Suprapubic skin (tissue), 4 donors: Measurements from ENCODE around the gene CCDC197. TPM values are rescaled to one million over a fixed set of nuclear protein-coding genes. Genes with fewer than 3 reads are reported as not detected.

Source experiments
- DNase-seq, 2 donors: peaks; one replicate each; pipeline ENCODE4 v3.0.0-alpha.2; 2019; ENCODE audit warnings: low spot score in 2 of 2
- H3K27ac ChIP-seq: fragments of 200-600 bp; sonication (generic); one replicate; pipeline ENCODE4 v1.5.1; 2019
- H3K27me3 ChIP-seq: fragments of 200-600 bp; sonication (generic); one replicate; pipeline ENCODE4 v1.5.1; 2019
- H3K36me3 ChIP-seq: fragments of 200-600 bp; sonication (generic); one replicate; pipeline ENCODE4 v1.5.1; 2019
- H3K4me1 ChIP-seq: fragments of 200-600 bp; sonication (generic); one replicate; pipeline ENCODE4 v1.5.1; 2019
- H3K4me3 ChIP-seq: fragments of 200-600 bp; sonication (generic); one replicate; pipeline ENCODE4 v1.5.1; 2019; ENCODE audit warnings: mild to moderate bottlenecking
- H3K9me3 ChIP-seq: fragments of 200-600 bp; sonication (generic); one replicate; pipeline ENCODE4 v1.5.1; 2019
- EP300 ChIP-seq: sonication (generic); formaldehyde crosslinking; IDR thresholded peaks from one replicate; pipeline ENCODE4 v1.6.1; 2017; ENCODE audit warnings: antibody characterized with exemption
- POLR2A ChIP-seq, 2 donors: fragments of 450-650 bp; IDR thresholded peaks; one replicate each; pipeline ENCODE4 v1.6.1; 2017; ENCODE audit warnings: antibody characterized with exemption in 2 of 2, mild to moderate bottlenecking in 2 of 2, moderate library complexity in 2 of 2
- POLR2AphosphoS5 ChIP-seq, 3 donors: sonication (generic); formaldehyde crosslinking; IDR thresholded peaks; one replicate each; pipeline ENCODE4 v1.6.1; 2017; ENCODE audit warnings: antibody characterized with exemption in 3 of 3
- WGBS: methylation state at CpG from one replicate; pipeline ENCODE4 v1.1.5; 2018; 5-methylcytosine and 5-hydroxymethylcytosine counted together
- total RNA-seq, 4 donors: library from RNA; depleted of rRNA; stranded (reverse); fragments of >200 nt; gene quantifications; one replicate each; pipeline ENCODE4 v1.1.0, GENCODE V29; 2016
- TF ChIP-seq, protein P1 (sequence below), 2 donors: fragments of 200-600 bp in 1 of 2; fragments of 450-650 bp in 1 of 2; sonication (generic) in 1 of 2; IDR thresholded peaks; one replicate each; pipeline ENCODE4 v1.5.1; 2016 to 2019; ENCODE audit warnings: antibody characterized with exemption in 2 of 2, mild to moderate bottlenecking in 1 of 2, moderate library complexity in 1 of 2

The CCDC197 gene
- total RNA-seq, 4 donors from 2014 or later, result not detected

DNA sequence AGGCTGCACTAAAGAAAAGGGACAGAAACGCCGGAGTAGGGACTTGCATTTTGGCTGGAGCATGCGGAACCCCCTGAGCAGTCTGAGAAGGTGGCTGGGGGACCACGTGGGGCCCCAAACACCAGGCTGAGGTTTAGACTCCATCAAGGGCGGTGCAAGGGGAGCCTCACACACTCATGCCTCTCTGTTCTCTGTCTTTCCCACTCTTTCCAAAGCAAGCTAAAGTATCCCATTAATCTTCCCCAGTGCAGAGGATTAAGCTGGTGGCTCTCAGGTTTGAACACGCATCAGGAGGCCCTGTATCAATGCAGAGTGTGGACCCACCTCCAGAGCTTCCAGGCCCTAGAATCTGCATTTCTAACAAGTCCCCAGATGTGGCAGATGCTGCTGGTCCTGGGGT, 13.5 kb downstream of the CCDC197 start:
- Histone ChIP-seq H3K27ac (no peak overlapping the region), H3K4me1 (no peaks in the 10 kb centered on the region), H3K36me3 (no peaks in the 10 kb centered on the region), H3K9me3 (no peaks in the 10 kb centered on the region), H3K27me3 (peaks cover 6% of the 10 kb centered on the region), H3K4me3 (no peak overlapping the region)
- no peak for DNase-seq
- TF ChIP-seq, protein P1, sequence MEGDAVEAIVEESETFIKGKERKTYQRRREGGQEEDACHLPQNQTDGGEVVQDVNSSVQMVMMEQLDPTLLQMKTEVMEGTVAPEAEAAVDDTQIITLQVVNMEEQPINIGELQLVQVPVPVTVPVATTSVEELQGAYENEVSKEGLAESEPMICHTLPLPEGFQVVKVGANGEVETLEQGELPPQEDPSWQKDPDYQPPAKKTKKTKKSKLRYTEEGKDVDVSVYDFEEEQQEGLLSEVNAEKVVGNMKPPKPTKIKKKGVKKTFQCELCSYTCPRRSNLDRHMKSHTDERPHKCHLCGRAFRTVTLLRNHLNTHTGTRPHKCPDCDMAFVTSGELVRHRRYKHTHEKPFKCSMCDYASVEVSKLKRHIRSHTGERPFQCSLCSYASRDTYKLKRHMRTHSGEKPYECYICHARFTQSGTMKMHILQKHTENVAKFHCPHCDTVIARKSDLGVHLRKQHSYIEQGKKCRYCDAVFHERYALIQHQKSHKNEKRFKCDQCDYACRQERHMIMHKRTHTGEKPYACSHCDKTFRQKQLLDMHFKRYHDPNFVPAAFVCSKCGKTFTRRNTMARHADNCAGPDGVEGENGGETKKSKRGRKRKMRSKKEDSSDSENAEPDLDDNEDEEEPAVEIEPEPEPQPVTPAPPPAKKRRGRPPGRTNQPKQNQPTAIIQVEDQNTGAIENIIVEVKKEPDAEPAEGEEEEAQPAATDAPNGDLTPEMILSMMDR (IDR thresholded peaks at IDR 0.05), result no peak
- TF ChIP-seq POLR2AphosphoS5 (IDR thresholded peaks at IDR 0.05) (no peak), POLR2A (IDR thresholded peaks at IDR 0.05) (no peak), EP300 (no peak)
- WGBS, result 87% methylated on average over 6 of the region's 6 CpGs

GRCh38 chr14:94011795-94012194, 14.7 kb downstream of the CCDC197 start:
- TF ChIP-seq EP300 (no peak), POLR2AphosphoS5 (IDR thresholded peaks at IDR 0.05) (no peak)
- H3K4me3 ChIP-seq, result no peak overlapping the region
- H3K9me3 ChIP-seq, result no peaks in the 10 kb centered on the region
- H3K27ac ChIP-seq, result no peak overlapping the region
- H3K36me3 ChIP-seq, result no peaks in the 10 kb centered on the region
- no peak for DNase-seq
- 33% methylated on average over 2 of the region's 2 CpGs for WGBS
- H3K4me1 ChIP-seq, result no peaks in the 10 kb centered on the region
- H3K27me3 ChIP-seq, result peaks cover 3% of the 10 kb centered on the region

- TF ChIP-seq POLR2A (IDR thresholded peaks at IDR 0.05), result no peak
- TF ChIP-seq, protein P1 (IDR thresholded peaks at IDR 0.05), result no peak
- TF ChIP-seq POLR2AphosphoS5 (IDR thresholded peaks at IDR 0.05), result no peak
- TF ChIP-seq EP300, result no peak
- no peak overlapping the region for H3K27ac ChIP-seq
- H3K4me3 ChIP-seq, result no peak overlapping the region
- WGBS, result 69% methylated on average over 6 of the region's 6 CpGs
- H3K9me3 ChIP-seq, result no peaks in the 10 kb centered on the region
- no peak for DNase-seq
- no peaks in the 10 kb centered on the region for H3K36me3 ChIP-seq
- peaks cover 3% of the 10 kb centered on the region for H3K27me3 ChIP-seq
- no peaks in the 10 kb centered on the region for H3K4me1 ChIP-seq
Observed at GRCh38 chr14:94014382-94014781, 17.3 kb downstream of the CCDC197 start.

GRCh38 chr14:94015223-94015622, 18.1 kb downstream of the CCDC197 start:
- WGBS, result 78% methylated on average over 2 of the region's 2 CpGs
- no peak for DNase-seq

DNA sequence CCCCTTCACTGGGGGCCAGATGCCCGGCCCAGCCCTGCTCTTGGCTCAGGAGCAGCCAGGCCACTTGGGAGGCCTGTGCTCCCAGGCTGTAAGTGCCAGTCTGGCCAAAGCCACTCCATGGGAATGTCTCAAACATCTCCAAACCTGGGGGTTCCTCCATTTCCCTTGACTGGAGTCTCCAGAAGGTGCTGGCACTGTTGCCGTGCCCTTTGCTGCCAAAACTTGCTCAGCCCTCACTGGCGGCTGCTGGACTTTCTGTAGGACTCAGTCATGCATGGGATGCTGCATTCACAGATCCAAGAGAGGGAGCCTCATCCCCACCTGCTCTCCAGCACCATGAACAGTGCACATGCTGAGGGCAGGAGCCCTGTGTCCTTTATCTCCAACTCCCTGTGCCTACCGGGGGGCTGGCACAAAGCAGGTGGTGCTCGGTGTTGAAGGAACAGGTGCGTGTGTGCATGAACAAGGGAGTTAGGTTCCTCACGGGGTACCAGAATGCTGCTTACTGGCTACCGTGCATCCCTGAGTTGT, 19.4 kb downstream of the CCDC197 start:
- Histone ChIP-seq H3K27me3 (peaks cover 3% of the 10 kb centered on the region), H3K36me3 (no peaks in the 10 kb centered on the region), H3K27ac (no peak overlapping the region), H3K9me3 (no peaks in the 10 kb centered on the region), H3K4me3 (no peak overlapping the region), H3K4me1 (no peaks in the 10 kb centered on the region)
- DNase-seq, result no peak
- WGBS, result 79% methylated on average over 7 of the region's 8 CpGs
- no peak for TF ChIP-seq POLR2AphosphoS5 (IDR thresholded peaks at IDR 0.05)

More at GRCh38 chr14:94015223-94015622, 18.1 kb downstream of the CCDC197 start:
- Histone ChIP-seq H3K36me3 (no peaks in the 10 kb centered on the region), H3K4me1 (no peaks in the 10 kb centered on the region), H3K27ac (no peak overlapping the region), H3K4me3 (no peak overlapping the region), H3K27me3 (peaks cover 3% of the 10 kb centered on the region), H3K9me3 (no peaks in the 10 kb centered on the region)
- TF ChIP-seq, protein P1 (IDR thresholded peaks at IDR 0.05), result no peak
- TF ChIP-seq EP300 (no peak), POLR2AphosphoS5 (IDR thresholded peaks at IDR 0.05) (no peak), POLR2A (IDR thresholded peaks at IDR 0.05) (no peak)

DNA sequence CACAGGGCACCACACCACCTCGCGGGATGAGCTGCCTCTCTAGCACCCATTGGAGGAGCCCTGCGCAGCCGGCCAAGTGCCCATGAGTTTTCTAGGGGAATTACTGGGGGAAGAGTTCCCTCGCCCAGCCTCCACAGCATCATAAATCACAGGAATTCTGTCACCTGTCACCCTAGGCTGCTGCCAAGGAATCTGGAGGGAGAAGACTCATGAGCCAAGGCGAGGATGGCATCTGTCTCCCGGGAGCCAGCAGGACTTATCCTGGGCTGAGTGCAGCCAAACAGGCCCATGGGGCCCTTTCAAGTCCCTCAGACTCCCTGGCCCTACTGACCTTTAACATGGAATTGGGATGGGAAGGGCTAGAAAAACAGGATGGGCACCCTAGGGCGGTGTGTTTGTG, 21.2 kb downstream of the CCDC197 start:
- peaks cover 3% of the 10 kb centered on the region for H3K27me3 ChIP-seq
- H3K27ac ChIP-seq, result no peak overlapping the region
- H3K36me3 ChIP-seq, result no peaks in the 10 kb centered on the region
- WGBS, result 60% methylated on average over 7 of the region's 8 CpGs
- DNase-seq, result no peak
- TF ChIP-seq POLR2A (IDR thresholded peaks at IDR 0.05) (no peak), EP300 (no peak), POLR2AphosphoS5 (IDR thresholded peaks at IDR 0.05) (no peak)
- TF ChIP-seq, protein P1 (IDR thresholded peaks at IDR 0.05), result no peak
- H3K9me3 ChIP-seq, result no peaks in the 10 kb centered on the region
- H3K4me3 ChIP-seq, result no peak overlapping the region
- no peaks in the 10 kb centered on the region for H3K4me1 ChIP-seq
